Activated CD4-positive, alpha-beta T cell treated with anti-CD3 and anti-CD28 coated beads, Interleukin-2, amount 50 U/mL, for 4 hours (primary cell): ENCODE data around the gene SMCO2.

Experiments
- DNase-seq, 2 experiments: peaks; one replicate each; pipeline ENCODE4 v3.0.0-alpha.2; 2020

The SMCO2 gene

DNA sequence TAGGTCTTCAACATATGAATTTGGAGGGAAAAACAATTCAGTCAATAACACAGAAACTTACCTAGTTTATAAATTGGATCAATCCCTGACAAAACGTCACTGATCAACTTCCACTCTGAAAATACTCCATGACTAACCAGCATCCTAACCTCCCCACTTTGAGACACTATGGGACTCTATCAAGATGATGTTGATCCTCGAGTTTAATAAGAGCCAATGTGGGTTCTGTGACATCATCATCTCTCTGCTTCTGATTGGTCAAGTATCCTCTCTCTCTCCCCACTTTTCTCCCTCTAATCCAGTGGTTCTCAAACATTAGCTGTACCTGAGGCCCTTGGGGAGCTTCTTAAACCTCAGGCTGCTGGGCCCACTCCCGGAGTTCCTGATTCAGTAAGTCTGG lies at the start of gene SMCO2:
TSS of gene SMCO2 (plus strand) at position 301 of the 400 bp plus-strand sequence. CDS start 23,896 bp downstream, outside the sequence.
- DNase-seq = no peak

DNA sequence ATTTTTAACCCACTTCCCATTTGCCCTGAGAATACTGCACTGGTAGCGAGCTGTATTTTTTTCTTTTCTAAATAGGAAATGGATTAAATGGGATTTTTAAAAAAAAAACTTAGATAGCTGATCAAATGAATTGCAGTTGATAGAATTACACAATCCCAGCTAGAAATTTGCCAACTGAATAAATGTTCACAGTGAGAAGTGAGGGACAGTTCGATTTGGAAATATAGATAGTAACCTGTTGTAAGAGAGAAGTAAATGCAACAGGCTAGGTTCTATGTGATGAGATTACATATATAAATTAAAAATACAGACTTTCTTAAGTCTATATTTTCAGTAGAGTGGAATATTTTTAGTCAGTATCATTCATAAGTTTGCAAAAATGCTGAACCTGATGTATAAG lies 48.1 kb upstream of the SMCO2 start:
- no peak for DNase-seq

GRCh38 chr12:27399074-27399473 lies 47.5 kb upstream of the SMCO2 start:
- DNase-seq = no peak

- DNase-seq = no peak
Measured at GRCh38 chr12:27400856-27401354, 45.6 kb upstream of the SMCO2 start.

GRCh38 chr12:27412047-27412446 lies 34.5 kb upstream of the SMCO2 start:
- DNase-seq = no peak

GRCh38 chr12:27422697-27423096 lies 23.8 kb upstream of the SMCO2 start:
- DNase-seq = no peak

DNA sequence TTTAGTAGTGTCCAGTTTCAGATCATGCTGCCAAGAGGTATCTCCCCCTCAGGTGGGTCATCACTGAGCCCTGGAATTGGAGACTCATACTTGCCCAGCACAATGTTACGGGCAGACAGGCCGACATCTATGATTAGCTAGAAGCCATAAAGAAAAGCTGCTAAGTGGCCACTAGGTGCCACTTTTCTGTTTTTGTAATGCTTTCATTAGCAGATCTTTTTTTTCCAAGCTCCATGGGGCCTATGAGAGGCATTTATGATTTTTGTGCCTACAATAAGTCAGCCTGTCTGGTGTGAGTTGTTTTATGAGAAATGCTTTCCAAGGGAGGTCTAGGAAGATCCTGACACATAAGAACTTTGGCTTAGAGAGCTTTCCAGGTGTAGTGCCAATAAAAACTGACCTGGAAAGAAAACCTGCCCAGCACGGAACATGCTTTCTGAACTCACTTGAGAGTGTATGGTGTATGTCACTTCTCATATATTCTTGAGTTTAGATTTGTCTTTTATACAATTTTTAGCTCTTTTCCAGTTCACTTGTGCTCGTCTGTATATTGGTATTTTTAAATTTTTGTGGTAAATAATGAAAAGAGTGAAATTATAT lies 21.8 kb upstream of the SMCO2 start:
- DNase-seq = no peak

GRCh38 chr12:27425306-27425705 lies 21.2 kb upstream of the SMCO2 start:
- no peak for DNase-seq

DNA sequence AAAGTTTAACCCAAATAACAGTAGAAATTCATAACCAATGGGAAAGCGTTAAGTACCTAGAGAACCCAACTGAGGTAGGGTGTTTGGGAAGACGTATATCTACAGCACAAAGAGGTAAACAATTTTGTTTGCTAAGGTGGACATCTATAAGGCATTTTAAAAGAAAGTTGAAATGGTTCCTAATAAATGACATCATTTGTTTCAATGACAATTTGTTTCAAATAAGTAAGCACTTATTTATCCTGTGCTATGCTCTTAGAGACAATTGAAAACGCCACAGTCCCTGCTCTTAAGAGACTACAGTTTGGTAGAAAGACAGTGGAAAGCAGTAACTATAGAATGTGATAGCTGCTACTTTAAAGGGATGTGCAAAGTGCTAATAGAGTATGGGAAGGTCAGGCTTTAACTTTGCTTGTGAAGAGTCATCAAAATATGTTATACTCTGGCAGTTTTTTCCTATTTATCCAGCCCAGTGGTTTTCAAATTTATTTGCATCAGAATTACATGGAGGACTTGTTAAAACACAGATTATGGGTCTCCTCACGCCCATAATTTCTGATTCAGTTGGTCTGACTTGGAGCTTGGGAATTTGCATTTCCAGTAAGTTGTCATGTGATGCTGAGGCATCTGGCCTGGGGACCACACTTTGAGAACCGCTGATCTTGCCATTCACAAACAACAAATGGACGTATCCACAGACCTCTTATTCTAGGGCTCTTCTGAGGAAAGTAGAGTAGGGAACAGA lies 19.6 kb upstream of the SMCO2 start:
- DNase-seq = no peak

DNA sequence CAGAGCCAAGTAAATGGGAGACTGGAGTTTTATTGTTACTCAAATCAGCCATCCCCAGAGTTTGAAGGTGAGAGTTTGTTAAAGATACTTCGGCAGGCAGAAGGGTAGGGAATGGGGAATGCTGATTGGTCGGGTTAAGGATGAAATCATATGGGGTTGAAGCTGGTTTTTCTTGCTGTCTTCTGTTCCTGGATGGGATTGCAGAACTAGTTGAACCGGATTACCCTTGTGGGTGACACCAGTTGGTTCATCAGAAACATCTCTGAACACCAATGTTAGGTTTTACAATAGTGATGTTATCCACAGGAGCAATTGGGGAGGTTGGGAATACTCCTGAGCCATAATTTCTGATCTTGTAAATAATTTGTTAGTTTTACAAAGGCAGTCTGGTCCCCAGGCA lies 18.7 kb upstream of the SMCO2 start:
- DNase-seq = no peak

DNA sequence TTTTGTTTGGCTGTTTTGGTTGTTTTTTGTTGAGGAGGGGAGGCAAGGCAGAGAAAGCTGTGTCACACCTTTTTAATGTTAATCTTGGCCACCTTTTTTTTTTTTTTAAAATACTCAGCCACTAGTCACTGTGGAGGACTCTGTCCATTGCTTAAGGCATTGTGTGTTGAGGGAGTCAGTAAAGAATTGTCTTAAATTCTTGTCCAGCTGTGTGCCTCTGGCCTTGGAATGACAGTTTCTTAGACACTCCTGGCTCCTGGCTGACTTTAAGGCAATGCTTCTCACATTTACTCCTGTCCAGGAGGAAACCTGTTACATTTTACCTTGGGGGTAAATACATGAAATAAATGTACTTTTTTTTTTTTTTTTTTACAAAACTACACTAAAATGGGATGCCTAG lies 18.1 kb upstream of the SMCO2 start:
- DNase-seq = no peak

GRCh38 chr12:27429606-27430005 lies 16.9 kb upstream of the SMCO2 start:
- no peak for DNase-seq

- no peak for DNase-seq
Measured at GRCh38 chr12:27431185-27431584, 15.4 kb upstream of the SMCO2 start.

GRCh38 chr12:27434673-27435565 lies 11.6 kb upstream of the SMCO2 start:
- DNase-seq = no peak

GRCh38 chr12:27436029-27436428 lies 10.5 kb upstream of the SMCO2 start:
- no peak for DNase-seq

GRCh38 chr12:27436768-27437167 lies 9.8 kb upstream of the SMCO2 start:
- no peak for DNase-seq

DNA sequence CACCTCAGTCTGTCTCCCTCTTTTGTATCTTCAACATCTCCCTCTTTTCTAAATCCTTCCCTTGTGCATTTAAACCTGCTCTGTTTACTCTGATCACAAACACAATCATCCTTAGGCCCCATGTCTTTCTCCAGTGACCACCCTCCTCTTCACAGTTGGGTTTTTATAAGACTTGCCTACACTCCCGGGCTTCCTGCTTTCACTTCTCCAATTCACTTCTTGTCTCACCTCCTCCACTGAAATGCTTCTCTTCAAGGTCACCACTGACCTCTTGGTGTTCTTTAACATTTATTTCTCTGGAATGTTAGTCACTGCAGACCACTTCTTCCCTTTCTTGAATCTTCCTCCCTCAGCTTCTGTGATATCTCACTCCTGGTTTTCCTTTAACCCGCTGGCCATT lies 8.7 kb upstream of the SMCO2 start:
- no peak for DNase-seq

- no peak for DNase-seq
Measured at GRCh38 chr12:27447761-27448160, 1.2 kb downstream of the SMCO2 start.

DNA sequence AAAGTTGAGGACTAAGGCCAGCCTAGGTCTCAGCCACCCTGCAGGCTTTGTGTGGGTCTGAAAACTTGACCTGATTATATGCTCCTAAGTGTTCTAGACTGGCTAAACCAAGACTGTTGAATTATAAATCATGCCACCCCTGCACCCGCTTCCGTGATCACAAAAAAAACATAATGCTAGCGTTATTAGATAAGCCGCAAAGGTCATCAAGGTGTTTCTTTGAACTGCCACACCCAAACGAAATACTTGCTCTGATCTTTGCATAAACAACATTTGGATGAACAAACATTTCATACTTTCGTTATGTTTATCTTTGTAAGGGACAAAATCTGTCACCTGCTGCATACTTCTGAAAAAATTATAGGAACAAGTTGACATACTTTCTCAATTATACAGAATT lies 2.5 kb downstream of the SMCO2 start:
- no peak for DNase-seq

DNA sequence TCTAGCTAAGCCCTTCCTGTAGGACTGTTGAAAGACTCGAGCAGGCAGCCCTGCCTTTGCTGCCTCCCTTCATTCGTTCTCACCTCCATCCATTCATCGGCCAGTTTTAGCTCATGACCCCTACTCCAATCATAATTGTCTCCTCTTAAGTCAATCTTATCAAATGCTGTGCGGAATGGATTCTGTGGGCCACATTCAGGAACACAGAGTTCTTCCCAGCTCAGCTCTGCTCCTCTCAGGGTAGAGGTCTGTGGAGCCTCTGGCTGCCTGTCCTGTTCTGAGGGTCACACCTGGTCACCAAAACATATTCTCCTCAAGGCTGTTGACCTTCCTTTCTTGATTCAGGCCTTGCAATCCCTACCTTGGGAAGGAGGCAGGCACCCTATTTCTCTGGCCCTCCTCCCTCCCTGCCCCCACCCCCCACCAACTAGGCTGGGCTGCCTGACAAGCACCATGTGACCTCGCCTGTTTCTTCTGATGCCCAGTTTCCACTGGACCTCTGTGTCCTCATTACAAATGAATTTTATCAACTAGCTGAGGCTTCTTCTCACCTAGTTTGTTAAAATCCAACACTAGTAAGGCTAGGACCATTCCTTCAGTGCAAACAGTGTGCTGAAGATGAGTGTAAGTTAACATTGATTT lies 3.5 kb downstream of the SMCO2 start:
- no peak for DNase-seq

DNA sequence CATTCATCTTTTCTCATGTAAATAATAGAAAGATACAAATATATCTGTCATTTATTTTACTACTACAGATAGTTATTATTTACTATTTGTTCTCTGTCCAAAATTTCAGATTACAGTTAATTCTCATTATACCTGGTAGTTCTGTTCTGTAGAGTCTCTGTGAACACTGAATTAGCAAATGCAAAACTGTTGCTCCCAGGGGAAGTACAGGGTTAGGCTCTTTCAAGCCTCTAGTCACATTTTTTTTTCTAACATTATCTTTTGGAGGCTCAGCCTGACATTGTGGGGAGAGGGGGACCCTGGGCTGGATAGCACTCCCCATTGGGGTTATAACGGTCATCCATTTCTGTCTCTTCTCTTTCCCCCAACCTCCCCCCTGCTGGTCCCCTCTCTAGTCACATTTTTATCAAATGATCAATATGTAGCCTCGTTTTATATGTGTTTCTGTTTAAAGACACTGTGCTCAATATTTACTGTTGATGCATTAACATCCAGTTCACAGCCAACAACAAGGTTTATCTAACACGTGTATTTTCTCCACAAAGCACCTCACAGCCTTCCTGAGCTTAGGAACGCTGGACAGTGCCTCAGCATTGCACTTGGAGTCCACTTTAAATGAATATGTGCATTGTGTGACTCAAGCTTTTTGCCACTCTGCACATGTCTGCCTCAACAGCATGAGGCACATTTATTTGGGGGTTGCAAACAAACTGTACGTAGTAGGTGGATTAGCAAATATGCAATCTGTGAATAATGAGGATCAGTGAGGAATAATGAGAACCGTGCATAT lies 4.7 kb downstream of the SMCO2 start:
- no peak for DNase-seq

DNA sequence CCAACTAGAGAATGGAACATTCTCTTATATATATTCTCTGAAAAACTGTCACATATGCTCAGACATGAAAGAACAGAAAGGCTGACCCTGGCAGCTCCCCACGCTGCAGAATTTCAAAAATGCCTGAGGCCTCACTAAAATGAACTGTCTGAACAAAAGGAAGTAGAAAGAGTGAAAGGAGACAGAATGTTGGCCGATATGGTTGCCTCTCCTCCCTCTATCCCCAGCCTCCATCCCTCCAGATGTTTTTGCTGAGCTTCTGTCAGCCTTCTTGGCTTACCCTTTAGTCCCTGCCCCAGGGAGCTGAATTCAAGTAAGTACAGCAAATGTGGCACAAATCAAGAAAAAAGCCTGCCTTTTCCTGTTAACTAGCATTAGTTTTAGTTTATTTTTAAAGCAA lies 6.9 kb downstream of the SMCO2 start:
- no peak for DNase-seq
